H9 (cell line): ENCODE results near the gene CAMK1. TPM values are rescaled to one million over a fixed set of nuclear protein-coding genes. Genes with fewer than 3 reads are reported as not detected.

Experiments
- DNase-seq: peaks from one replicate; pipeline ENCODE4 v3.0.0-alpha.2; 2017
- H2AFZ ChIP-seq: one replicate; pipeline ENCODE4 v1.6.1; 2013; ENCODE audit warnings: mild to moderate bottlenecking, low read length, control low read depth, moderate library complexity
- H2AK5ac ChIP-seq: 2 replicates; pipeline ENCODE4 v1.6.1; 2013; ENCODE audit warnings: low read length, control low read depth, mixed read lengths; ENCODE audit not compliant: insufficient read length
- H2BK120ac ChIP-seq: one replicate; pipeline ENCODE4 v1.6.1; 2013; ENCODE audit warnings: low read depth, mild to moderate bottlenecking, low read length, control low read depth, inconsistent platforms; ENCODE audit not compliant: poor library complexity, severe bottlenecking
- H2BK12ac ChIP-seq: 2 replicates; pipeline ENCODE4 v1.6.1; 2013; ENCODE audit warnings: low read length, control low read depth, mixed read lengths, low read depth; ENCODE audit not compliant: insufficient read length
- H2BK15ac ChIP-seq: 2 replicates; pipeline ENCODE4 v1.6.1; 2013; ENCODE audit warnings: low read depth, low read length, control low read depth
- H2BK20ac ChIP-seq: one replicate; pipeline ENCODE4 v1.6.1; 2013; ENCODE audit warnings: low read depth, mild to moderate bottlenecking, low read length, control low read depth, inconsistent platforms; ENCODE audit not compliant: poor library complexity, severe bottlenecking
- H2BK5ac ChIP-seq: 2 replicates; pipeline ENCODE4 v1.6.1; 2013; ENCODE audit warnings: low read length, control low read depth, mixed read lengths; ENCODE audit not compliant: insufficient read length
- H3K14ac ChIP-seq: 2 replicates; pipeline ENCODE4 v1.6.1; 2013; ENCODE audit warnings: low read length, control low read depth; ENCODE audit not compliant: insufficient read depth
- H3K18ac ChIP-seq: 2 replicates; pipeline ENCODE4 v1.6.1; 2013; ENCODE audit warnings: low read depth, mild to moderate bottlenecking, mixed read lengths, low read length, control low read depth; ENCODE audit not compliant: insufficient read length
- H3K23ac ChIP-seq: 2 replicates; pipeline ENCODE4 v1.6.1; 2013; ENCODE audit warnings: low read length, control low read depth, mixed read lengths, low read depth; ENCODE audit not compliant: insufficient read length
- H3K23me2 ChIP-seq: 2 replicates; pipeline ENCODE4 v1.6.1; 2013; ENCODE audit warnings: low read depth, mild to moderate bottlenecking, mixed read lengths, low read length, control low read depth; ENCODE audit not compliant: insufficient read length, poor library complexity, severe bottlenecking
- H3K27ac ChIP-seq: 2 replicates; pipeline ENCODE4 v1.5.1; 2013; ENCODE audit warnings: low read length, control low read depth, mixed read lengths, low read depth; ENCODE audit not compliant: insufficient read length
- H3K27me3 ChIP-seq: 2 replicates; pipeline ENCODE4 v1.6.1; 2013; ENCODE audit warnings: low read length, control low read depth, inconsistent platforms; ENCODE audit not compliant: insufficient read depth
- H3K4ac ChIP-seq: 2 replicates; pipeline ENCODE4 v1.6.1; 2013; ENCODE audit warnings: low read depth, mild to moderate bottlenecking, control low read depth, inconsistent platforms, low read length, moderate library complexity
- H3K4me1 ChIP-seq: 2 replicates; pipeline ENCODE4 v1.6.1; 2013; ENCODE audit warnings: low read length, control low read depth, inconsistent platforms; ENCODE audit not compliant: insufficient read depth
- H3K4me2 ChIP-seq: 2 replicates; pipeline ENCODE4 v1.6.1; 2013; ENCODE audit warnings: low read length, control low read depth, mixed read lengths; ENCODE audit not compliant: insufficient read length, insufficient read depth
- H3K56ac ChIP-seq: 2 replicates; pipeline ENCODE4 v1.6.1; 2013; ENCODE audit warnings: low read depth, mild to moderate bottlenecking, mixed read lengths, low read length, control low read depth; ENCODE audit not compliant: insufficient read length
- H3K79me1 ChIP-seq: 2 replicates; pipeline ENCODE4 v1.6.1; 2013; ENCODE audit warnings: low read depth, mild to moderate bottlenecking, moderate library complexity, low read length, control low read depth, inconsistent platforms; ENCODE audit not compliant: insufficient read depth, poor library complexity, severe bottlenecking
- H3K79me2 ChIP-seq: 2 replicates; pipeline ENCODE4 v1.6.1; 2013; ENCODE audit warnings: low read length, control low read depth, inconsistent platforms; ENCODE audit not compliant: insufficient read depth
- H3K9ac ChIP-seq: 2 replicates; pipeline ENCODE4 v1.6.1; 2013; ENCODE audit warnings: low read length, control low read depth, mixed read lengths; ENCODE audit not compliant: insufficient read length; ENCODE audit errors: extremely low read depth
- H3K9me3 ChIP-seq: one replicate; pipeline ENCODE4 v1.6.1; 2013; ENCODE audit warnings: low read depth, low read length, inconsistent platforms; ENCODE audit not compliant: control insufficient read depth
- H3T11ph ChIP-seq: one replicate; pipeline ENCODE4 v1.6.1; 2013; ENCODE audit warnings: mild to moderate bottlenecking, low read length, control low read depth, inconsistent platforms
- H4K20me1 ChIP-seq: one replicate; pipeline ENCODE4 v1.6.1; 2013; ENCODE audit not compliant: control insufficient read depth, insufficient read length, insufficient read depth
- H4K5ac ChIP-seq: 2 replicates; pipeline ENCODE4 v1.6.1; 2013; ENCODE audit warnings: low read depth, mild to moderate bottlenecking, mixed read lengths, low read length, control low read depth; ENCODE audit not compliant: insufficient read length
- H4K8ac ChIP-seq: replicated peaks from 2 replicates; pipeline ENCODE4 v1.6.1; 2013; ENCODE audit warnings: low read length, control low read depth, mixed read lengths, low read depth; ENCODE audit not compliant: insufficient read length
- H4K91ac ChIP-seq: 2 replicates; pipeline ENCODE4 v1.6.1; 2013; ENCODE audit warnings: low read depth, mild to moderate bottlenecking, moderate library complexity, mixed read lengths, low read length, control low read depth; ENCODE audit not compliant: insufficient read length
- H3K27ac Mint-ChIP-seq, 3 experiments: 2 replicates in 2 of 3; 3 replicates in 1 of 3; pipeline ENCODE4 v1.8.0; 2020 to 2021; ENCODE audit warnings: mixed read lengths in 3 of 3, mild to moderate bottlenecking in 1 of 3, moderate library complexity in 1 of 3
- H3K27me3 Mint-ChIP-seq: 2 replicates; pipeline ENCODE4 v1.8.0; 2021; ENCODE audit warnings: low read depth, mild to moderate bottlenecking, moderate library complexity, mixed read lengths
- H3K36me3 Mint-ChIP-seq, 3 experiments: 2 replicates in 2 of 3; 3 replicates in 1 of 3; pipeline ENCODE4 v1.8.0; 2020 to 2021; ENCODE audit warnings: low read depth in 3 of 3, mixed read lengths in 3 of 3; ENCODE audit not compliant: insufficient read depth in 1 of 3
- H3K4me1 Mint-ChIP-seq, 2 experiments: 2 replicates each; pipeline ENCODE4 v1.8.0; 2020; ENCODE audit warnings: mixed read lengths in 2 of 2
- H3K4me3 Mint-ChIP-seq, 2 experiments: 2 replicates in 1 of 2; 3 replicates in 1 of 2; pipeline ENCODE4 v1.8.0; 2020 to 2021; ENCODE audit warnings: mild to moderate bottlenecking in 2 of 2, mixed read lengths in 2 of 2, moderate library complexity in 1 of 2
- H3K9me3 Mint-ChIP-seq, 2 experiments: 2 replicates in 1 of 2; 3 replicates in 1 of 2; pipeline ENCODE4 v1.8.0; 2020; ENCODE audit warnings: mild to moderate bottlenecking in 2 of 2, mixed read lengths in 2 of 2, moderate library complexity in 1 of 2
- CTCF ChIP-seq: fragments of 200-600 bp; sonication (generic); conservative IDR thresholded peaks from 3 replicates; pipeline ENCODE4 v1.8.0; 2021; ENCODE audit warnings: antibody characterized with exemption, mild to moderate bottlenecking
- WGBS: extraction: QIAGEN DNeasy Blood & Tissue Kit; methylation state at CpG from one replicate; pipeline ENCODE4 v1.1.7; 2013; ENCODE audit warnings: missing lambda C conversion rate, low lambda C conversion rate, mixed read lengths; ENCODE audit not compliant: insufficient read length; ENCODE audit errors: extremely low coverage; 5-methylcytosine and 5-hydroxymethylcytosine counted together
- total RNA-seq: library from RNA; stranded (reverse); gene quantifications from 2 replicates; pipeline ENCODE4 v1.2.1, GENCODE V29; 2021

CAMK1 gene
- total RNA-seq, 1 experiment from 2014 or later = 9.2 TPM

DNA sequence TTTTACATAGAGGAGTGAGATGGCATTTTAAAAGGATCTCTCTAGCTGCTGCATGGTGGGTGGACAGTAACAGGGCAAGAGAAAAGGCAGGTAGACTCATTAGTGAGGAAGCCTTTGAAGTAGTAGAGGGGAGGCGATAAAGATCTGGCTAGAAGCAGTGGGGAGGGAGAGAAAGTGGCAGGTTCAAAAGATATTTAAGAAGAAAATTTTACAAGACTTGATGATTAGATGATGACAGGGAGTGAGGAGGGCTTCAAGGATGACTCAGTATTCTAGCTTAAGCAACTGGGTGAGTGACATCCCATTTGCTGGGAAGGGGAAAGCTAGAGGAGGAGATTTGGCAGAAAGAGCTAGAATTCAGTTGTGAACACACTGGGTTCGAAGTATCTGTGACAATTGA is 42.0 kb downstream of the CAMK1 start:
- Mint-ChIP-seq H3K4me3 (no peak overlapping the region; a peak in 1 of 5 replicates), H3K27me3 (peaks cover 2% of the 10 kb centered on the region; the same call in 1 of the 2 replicates), H3K27ac (0 out of 7 replicates have a peak overlapping the region, but pooled peaks of 1 of the 3 experiments have one; percentile 15), H3K9me3 (no peaks in the 10 kb centered on the region; a peak in 1 of 5 replicates), H3K4me1 (peaks cover 28 to 34% of the 10 kb centered on the region in 2 experiments), H3K36me3 (peaks cover 0 to 2% (median 0%) of the 10 kb centered on the region in 3 experiments; a peak in 1 of 7 replicates)
- no peak overlapping the region for H3K14ac ChIP-seq
- H2BK15ac ChIP-seq = no peak overlapping the region
- no peaks in the 10 kb centered on the region for H4K20me1 ChIP-seq
- H4K8ac ChIP-seq = no peak overlapping the region
- WGBS = no CpG with 5 or more reads among the region's 2 CpGs
- no peaks in the 10 kb centered on the region for H3K4me1 ChIP-seq
- no peak overlapping the region for H3K9ac ChIP-seq
- H3K23me2 ChIP-seq = peaks cover 14% of the 10 kb centered on the region
- H3K4me2 ChIP-seq = no peak overlapping the region
- H2AK5ac ChIP-seq = no peak overlapping the region
- DNase-seq = no peak
- H3K56ac ChIP-seq = no peak overlapping the region
- H3K4ac ChIP-seq = no peak overlapping the region; the same call in 1 of the 2 replicates
- no peak overlapping the region for H3K27ac ChIP-seq
- H2AFZ ChIP-seq = no peak overlapping the region
- H3K79me2 ChIP-seq = peaks cover 4% of the 10 kb centered on the region; the same call in 1 of the 2 replicates
- no peak overlapping the region for H2BK20ac ChIP-seq
- H2BK5ac ChIP-seq = no peak overlapping the region
- H3K18ac ChIP-seq = no peak overlapping the region
- H3T11ph ChIP-seq = no peak overlapping the region
- no peak overlapping the region for H3K23ac ChIP-seq
- no peak for TF ChIP-seq CTCF
- no peaks in the 10 kb centered on the region for H3K27me3 ChIP-seq
- H2BK120ac ChIP-seq = no peak overlapping the region
- no peaks in the 10 kb centered on the region for H3K9me3 ChIP-seq
- no peaks in the 10 kb centered on the region for H3K79me1 ChIP-seq
- no peak overlapping the region for H4K5ac ChIP-seq
- H4K91ac ChIP-seq = no peak overlapping the region
- H2BK12ac ChIP-seq = no peak overlapping the region
